Right atrium auricular region (tissue), 2 donors: ENCODE data around the gene UTP25. TPM values are rescaled to one million over a fixed set of nuclear protein-coding genes. Genes with fewer than 3 reads are reported as not detected.

ENCODE experiments used
- DNase-seq: peaks from one replicate; pipeline ENCODE4 v3.0.0-alpha.2; 2019; ENCODE audit warnings: low spot score
- H3K27ac ChIP-seq, 2 donors: fragments of 200-600 bp; sonication (generic); 1 replicate in 1 of 2; 2 replicates in 1 of 2; pipeline ENCODE4 v1.5.1; 2016 to 2019
- H3K27me3 ChIP-seq, 2 donors: fragments of 200-600 bp; sonication (generic); one replicate each; pipeline versions ENCODE4 v1.5.1 to v1.6.0; 2017 to 2019
- H3K36me3 ChIP-seq: fragments of 200-600 bp; sonication (generic); one replicate; pipeline ENCODE4 v1.5.1; 2016
- H3K4me1 ChIP-seq, 2 donors: fragments of 200-600 bp; sonication (generic); one replicate each; pipeline versions ENCODE4 v1.5.1 to v1.6.0; 2017 to 2019
- H3K4me3 ChIP-seq, 2 donors: fragments of 200-600 bp; sonication (generic); 1 replicate in 1 of 2; 2 replicates in 1 of 2; pipeline ENCODE4 v1.5.1; 2017 to 2019; ENCODE audit warnings: mild to moderate bottlenecking in 1 of 2, moderate library complexity in 1 of 2
- H3K9me3 ChIP-seq, 2 donors: fragments of 200-600 bp; sonication (generic); one replicate each; pipeline ENCODE4 v1.5.1; 2019
- total RNA-seq, 2 donors: library from RNA; depleted of rRNA; stranded (reverse); fragments of >200 nt; gene quantifications; one replicate each; pipeline ENCODE4 v1.1.0, GENCODE V29; 2016
- TF ChIP-seq, protein P1 (sequence below), 2 donors: fragments of 200-600 bp; sonication (generic); IDR thresholded peaks; one replicate each; pipeline ENCODE4 v1.5.1; 2019; ENCODE audit warnings: antibody characterized with exemption in 2 of 2

Gene UTP25
- total RNA-seq, 2 donors from 2014 or later, result 2.8 to 3.9 TPM

DNA sequence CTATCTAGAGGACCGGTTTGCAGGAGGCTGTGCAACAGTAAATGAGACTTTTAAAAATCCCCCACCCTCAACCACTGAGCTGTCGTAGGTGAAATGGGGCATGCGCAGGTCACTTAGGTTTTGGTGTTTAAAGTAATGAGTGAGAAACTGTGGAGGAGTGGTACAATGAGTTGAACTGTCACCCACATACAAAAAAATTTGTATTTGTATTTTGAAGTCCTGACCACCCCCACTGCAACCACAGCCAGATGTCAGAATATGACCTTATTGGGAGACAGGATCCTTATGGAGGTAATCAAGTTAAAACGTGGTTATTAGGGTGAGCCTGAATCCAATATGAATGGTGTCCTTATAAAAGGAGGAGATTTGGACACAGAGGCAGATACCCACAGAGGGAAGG lies 20.3 kb upstream of the UTP25 start:
- TF ChIP-seq, protein P1, sequence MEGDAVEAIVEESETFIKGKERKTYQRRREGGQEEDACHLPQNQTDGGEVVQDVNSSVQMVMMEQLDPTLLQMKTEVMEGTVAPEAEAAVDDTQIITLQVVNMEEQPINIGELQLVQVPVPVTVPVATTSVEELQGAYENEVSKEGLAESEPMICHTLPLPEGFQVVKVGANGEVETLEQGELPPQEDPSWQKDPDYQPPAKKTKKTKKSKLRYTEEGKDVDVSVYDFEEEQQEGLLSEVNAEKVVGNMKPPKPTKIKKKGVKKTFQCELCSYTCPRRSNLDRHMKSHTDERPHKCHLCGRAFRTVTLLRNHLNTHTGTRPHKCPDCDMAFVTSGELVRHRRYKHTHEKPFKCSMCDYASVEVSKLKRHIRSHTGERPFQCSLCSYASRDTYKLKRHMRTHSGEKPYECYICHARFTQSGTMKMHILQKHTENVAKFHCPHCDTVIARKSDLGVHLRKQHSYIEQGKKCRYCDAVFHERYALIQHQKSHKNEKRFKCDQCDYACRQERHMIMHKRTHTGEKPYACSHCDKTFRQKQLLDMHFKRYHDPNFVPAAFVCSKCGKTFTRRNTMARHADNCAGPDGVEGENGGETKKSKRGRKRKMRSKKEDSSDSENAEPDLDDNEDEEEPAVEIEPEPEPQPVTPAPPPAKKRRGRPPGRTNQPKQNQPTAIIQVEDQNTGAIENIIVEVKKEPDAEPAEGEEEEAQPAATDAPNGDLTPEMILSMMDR (IDR thresholded peaks at IDR 0.05), result no peak
- Histone ChIP-seq H3K4me1 (peaks cover 0 to 23% of the 10 kb centered on the region in 2 donors), H3K36me3 (no peaks in the 10 kb centered on the region), H3K4me3 (no peak overlapping the region), H3K27me3 (no peaks in the 10 kb centered on the region), H3K9me3 (no peaks in the 10 kb centered on the region), H3K27ac (peak overlapping the region; percentile 38 to 76)
- no peak for DNase-seq

DNA sequence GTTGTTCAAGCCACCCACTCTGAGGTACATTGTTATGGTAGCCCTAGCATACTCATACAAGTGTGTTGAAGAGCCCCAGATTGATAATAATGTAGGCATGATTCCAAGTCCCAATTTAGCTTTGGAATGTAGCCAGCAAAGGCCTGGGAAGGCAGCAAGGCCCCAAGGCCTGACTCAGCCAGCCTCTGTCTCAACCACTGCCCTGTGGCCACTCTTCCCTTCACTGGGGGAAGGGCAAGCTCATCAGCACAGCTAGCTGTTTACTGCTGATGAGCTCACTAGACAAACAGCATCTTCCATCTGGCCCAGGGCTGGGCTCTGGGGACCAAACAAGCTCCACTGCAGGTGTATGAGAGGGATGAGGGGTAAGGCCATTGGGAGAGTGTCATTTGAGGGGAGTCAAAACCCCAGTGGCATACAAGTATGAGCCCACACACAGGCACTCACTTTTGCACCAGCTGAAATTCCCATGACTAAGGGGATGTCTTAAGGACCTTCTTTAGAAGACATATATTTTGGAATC lies 19.7 kb upstream of the UTP25 start:
- H3K27ac ChIP-seq, result peak overlapping the region; percentile 38 to 76
- TF ChIP-seq, protein P1 (IDR thresholded peaks at IDR 0.05), result no peak

DNA sequence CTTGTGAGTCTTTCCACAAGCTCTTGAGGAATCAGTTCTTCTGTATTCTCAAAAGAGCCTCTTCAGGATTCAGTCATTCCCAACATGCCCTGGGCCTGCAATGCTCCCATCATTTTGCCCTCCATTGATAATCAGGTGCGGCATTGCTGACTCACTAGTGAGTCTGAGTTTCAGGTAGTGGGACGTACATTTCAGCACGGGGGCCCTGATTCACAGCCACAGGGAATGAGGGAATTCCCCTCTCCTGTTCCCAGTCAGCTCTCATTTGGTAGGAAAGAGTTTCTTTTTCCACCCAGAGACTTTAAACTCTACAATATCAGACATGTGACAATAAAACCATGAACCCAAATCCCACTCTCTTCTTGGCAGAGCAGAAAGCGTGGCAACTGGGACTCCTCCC lies 18.2 kb upstream of the UTP25 start:
- no peaks in the 10 kb centered on the region for H3K27me3 ChIP-seq
- TF ChIP-seq, protein P1 (IDR thresholded peaks at IDR 0.05), result no peak
- H3K9me3 ChIP-seq, result no peaks in the 10 kb centered on the region
- no peak overlapping the region for H3K4me3 ChIP-seq
- peak; percentile 40 for DNase-seq
- H3K36me3 ChIP-seq, result no peaks in the 10 kb centered on the region
- H3K27ac ChIP-seq, result no peak overlapping the region
- peaks cover 0 to 20% of the 10 kb centered on the region in 2 donors for H3K4me1 ChIP-seq

More for the DNA sequence above, 19.7 kb upstream of the UTP25 start:
- peaks cover 0 to 20% of the 10 kb centered on the region in 2 donors for H3K4me1 ChIP-seq
- DNase-seq, result peak; percentile 61
- H3K27me3 ChIP-seq, result no peaks in the 10 kb centered on the region
- H3K4me3 ChIP-seq, result no peak overlapping the region
- H3K36me3 ChIP-seq, result no peaks in the 10 kb centered on the region
- H3K9me3 ChIP-seq, result no peaks in the 10 kb centered on the region

DNA sequence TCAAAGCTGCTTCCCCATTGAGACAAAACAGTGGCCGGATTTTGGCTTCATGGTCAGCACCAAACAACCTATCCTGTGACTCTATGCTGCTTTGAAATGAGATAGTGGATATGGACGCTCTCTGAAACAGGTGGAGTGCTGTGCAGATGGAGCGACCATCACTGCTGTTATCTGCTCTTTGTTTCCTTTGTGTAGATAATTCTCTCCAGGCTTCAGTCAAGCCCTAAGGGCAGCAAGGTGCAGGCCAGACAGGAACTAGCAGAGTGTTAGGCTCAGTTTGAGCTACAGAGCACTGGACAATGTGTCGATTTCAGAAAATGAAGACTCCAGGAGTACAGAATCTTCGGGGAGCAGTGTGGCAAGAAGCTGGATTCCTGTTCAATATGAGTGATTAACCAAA lies 17.0 kb upstream of the UTP25 start:
- peak; percentile 43 for DNase-seq
- Histone ChIP-seq H3K27ac (no peak overlapping the region), H3K9me3 (no peaks in the 10 kb centered on the region), H3K4me1 (peaks cover 0 to 18% of the 10 kb centered on the region in 2 donors), H3K27me3 (no peaks in the 10 kb centered on the region), H3K4me3 (no peak overlapping the region), H3K36me3 (no peaks in the 10 kb centered on the region)
- TF ChIP-seq, protein P1 (IDR thresholded peaks at IDR 0.05), result no peak

DNA sequence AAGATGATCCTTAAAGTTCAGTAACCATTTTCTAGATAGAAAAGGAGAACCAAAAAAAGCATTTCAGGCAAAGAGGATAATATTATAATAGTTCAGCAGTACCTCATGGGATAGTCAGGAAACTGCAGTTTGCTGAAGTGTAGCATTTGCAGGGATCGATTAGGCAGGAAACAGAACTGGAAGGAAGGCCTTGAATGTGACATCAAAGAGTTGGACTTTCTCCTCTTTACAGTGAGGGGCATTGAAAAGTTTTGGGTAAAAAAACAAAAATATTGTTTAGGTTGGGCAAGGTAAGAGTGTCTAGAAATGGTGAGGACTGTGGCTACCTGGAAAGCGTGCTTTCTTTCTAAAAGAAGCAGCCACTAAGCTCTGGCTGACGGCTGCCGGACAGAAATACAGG lies 13.9 kb upstream of the UTP25 start:
- Histone ChIP-seq H3K4me1 (no peaks in the 10 kb centered on the region), H3K4me3 (no peak overlapping the region), H3K27me3 (no peaks in the 10 kb centered on the region), H3K27ac (no peak overlapping the region), H3K9me3 (no peaks in the 10 kb centered on the region), H3K36me3 (no peaks in the 10 kb centered on the region)
- TF ChIP-seq, protein P1 (IDR thresholded peaks at IDR 0.05), result no peak
- no peak for DNase-seq

DNA sequence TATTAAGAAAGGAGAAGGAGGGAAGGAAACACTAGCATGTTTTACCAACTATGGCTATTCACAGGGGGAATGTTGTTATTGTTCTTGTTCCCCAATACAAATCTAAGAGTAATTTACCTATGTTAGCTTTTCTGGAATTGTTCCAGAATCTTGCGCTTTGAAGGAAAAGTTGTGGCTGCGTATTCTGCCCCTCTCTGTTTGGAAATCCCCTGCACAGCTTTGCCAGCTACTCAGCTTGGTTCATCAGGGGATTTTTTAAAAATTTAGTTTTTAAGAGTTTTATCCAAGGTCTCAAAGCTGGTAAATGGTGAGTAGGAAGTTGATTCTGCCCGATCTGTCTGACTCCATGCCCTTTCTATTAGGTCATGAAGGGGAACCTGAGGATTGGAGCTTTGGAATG lies 12.3 kb upstream of the UTP25 start:
- Histone ChIP-seq H3K27ac (no peak overlapping the region), H3K9me3 (no peaks in the 10 kb centered on the region), H3K36me3 (no peaks in the 10 kb centered on the region), H3K4me1 (no peaks in the 10 kb centered on the region), H3K27me3 (no peaks in the 10 kb centered on the region), H3K4me3 (no peak overlapping the region)
- DNase-seq, result no peak
- TF ChIP-seq, protein P1 (IDR thresholded peaks at IDR 0.05), result no peak
